Keratinocyte (primary cell): ENCODE measurements around the gene DDX31.

Experiments
- EZH2 ChIP-seq: IDR thresholded peaks from one replicate; pipeline ENCODE4 v1.6.1; 2012; ENCODE audit warnings: inconsistent platforms, mild to moderate bottlenecking, low read length, moderate library complexity
- TF ChIP-seq, protein P1 (sequence below), 3 experiments: IDR thresholded peaks in 1 of 3; conservative IDR thresholded peaks in 1 of 3; optimal IDR thresholded peaks in 1 of 3; 2 replicates in 2 of 3; 3 replicates in 1 of 3; pipeline versions ENCODE3 to v1.5.1; 2011; ENCODE audit warnings: low read length in 3 of 3, mild to moderate bottlenecking in 3 of 3, moderate library complexity in 2 of 3, control low read depth in 1 of 3, inconsistent platforms in 1 of 3; ENCODE audit not compliant: insufficient read depth in 2 of 3; ENCODE audit errors: extremely low read depth in 1 of 3

DNA sequence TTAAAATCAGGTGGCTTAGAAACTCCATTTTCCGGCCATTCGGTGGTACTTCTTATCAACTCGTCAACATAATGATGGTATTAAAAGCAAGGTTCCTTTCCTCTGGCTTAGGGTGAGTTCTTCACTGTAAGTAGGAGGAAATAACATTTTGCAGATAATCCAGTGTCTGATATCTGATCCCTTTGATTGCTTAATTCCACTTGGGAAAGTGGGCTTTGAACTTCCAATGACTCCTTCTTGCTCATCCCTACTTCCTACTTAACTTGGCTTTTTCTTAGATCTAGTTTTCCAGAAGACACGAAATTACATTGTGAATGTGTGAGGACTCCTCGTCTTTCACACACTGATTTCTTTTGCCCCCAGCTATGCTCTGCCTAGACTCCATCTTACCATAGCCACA is 31.5 kb downstream of the DDX31 start:
- TF ChIP-seq, protein P1, sequence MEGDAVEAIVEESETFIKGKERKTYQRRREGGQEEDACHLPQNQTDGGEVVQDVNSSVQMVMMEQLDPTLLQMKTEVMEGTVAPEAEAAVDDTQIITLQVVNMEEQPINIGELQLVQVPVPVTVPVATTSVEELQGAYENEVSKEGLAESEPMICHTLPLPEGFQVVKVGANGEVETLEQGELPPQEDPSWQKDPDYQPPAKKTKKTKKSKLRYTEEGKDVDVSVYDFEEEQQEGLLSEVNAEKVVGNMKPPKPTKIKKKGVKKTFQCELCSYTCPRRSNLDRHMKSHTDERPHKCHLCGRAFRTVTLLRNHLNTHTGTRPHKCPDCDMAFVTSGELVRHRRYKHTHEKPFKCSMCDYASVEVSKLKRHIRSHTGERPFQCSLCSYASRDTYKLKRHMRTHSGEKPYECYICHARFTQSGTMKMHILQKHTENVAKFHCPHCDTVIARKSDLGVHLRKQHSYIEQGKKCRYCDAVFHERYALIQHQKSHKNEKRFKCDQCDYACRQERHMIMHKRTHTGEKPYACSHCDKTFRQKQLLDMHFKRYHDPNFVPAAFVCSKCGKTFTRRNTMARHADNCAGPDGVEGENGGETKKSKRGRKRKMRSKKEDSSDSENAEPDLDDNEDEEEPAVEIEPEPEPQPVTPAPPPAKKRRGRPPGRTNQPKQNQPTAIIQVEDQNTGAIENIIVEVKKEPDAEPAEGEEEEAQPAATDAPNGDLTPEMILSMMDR (optimal IDR thresholded peaks at IDR 0.05 in 1 of 3, IDR thresholded peaks at IDR 0.05 in 1 of 3, conservative IDR thresholded peaks at IDR 0.05 in 1 of 3; ENCODE audit: extremely low read depth in 1 of 3, insufficient read depth in 2 of 3, low read length in 3 of 3), result no peak
- TF ChIP-seq EZH2, result no peak
